G401.6 (cell line): ENCODE data around the gene PRR19.
A peak's percentile ranks its signal among the peaks of the same experiment; 100 is the strongest.

Source experiments
- FAIRE-seq: peaks from 2 replicates; lab custom pipeline; 2012; peaks lifted over from hg19 to GRCh38; lab: Jason Lieb, UNC

PRR19 gene

GRCh38 chr19:42295831-42296525 lies 6.0 kb upstream of the PRR19 start:
- no peak for FAIRE-seq

GRCh38 chr19:42297039-42297438 lies 4.9 kb upstream of the PRR19 start:
- no peak for FAIRE-seq

GRCh38 chr19:42303101-42303464 lies 1.2 kb downstream of the PRR19 start:
- FAIRE-seq = no peak

- no peak for FAIRE-seq
Observed at GRCh38 chr19:42303876-42304275, 1.9 kb downstream of the PRR19 start.

GRCh38 chr19:42306646-42307045 lies 4.7 kb downstream of the PRR19 start:
- FAIRE-seq = no peak

GRCh38 chr19:42309686-42310085 lies 7.8 kb downstream of the PRR19 start:
- FAIRE-seq = no peak

- no peak for FAIRE-seq
Observed at GRCh38 chr19:42311657-42312056, 9.7 kb downstream of the PRR19 start.

GRCh38 chr19:42312370-42312769 lies 10.4 kb downstream of the PRR19 start:
- no peak for FAIRE-seq

GRCh38 chr19:42313096-42313839 lies 11.3 kb downstream of the PRR19 start, which contains the start of gene TMEM145:
TMEM145 (plus strand) TSS chr19:42313309; CDS start chr19:42313377, 68 bp downstream.
- FAIRE-seq = no peak

GRCh38 chr19:42313840-42314755 lies 12.2 kb downstream of the PRR19 start:
- no peak for FAIRE-seq

- FAIRE-seq = no peak
Observed at GRCh38 chr19:42315024-42315423, 13.1 kb downstream of the PRR19 start.

GRCh38 chr19:42316223-42317211 lies 14.6 kb downstream of the PRR19 start:
- no peak for FAIRE-seq

GRCh38 chr19:42317535-42317934 lies 15.6 kb downstream of the PRR19 start:
- FAIRE-seq = no peak

GRCh38 chr19:42322305-42322704 lies 20.4 kb downstream of the PRR19 start:
- FAIRE-seq = no peak

- FAIRE-seq = no peak
Observed at GRCh38 chr19:42323473-42323851, 21.5 kb downstream of the PRR19 start.

GRCh38 chr19:42323852-42324654 lies 22.1 kb downstream of the PRR19 start:
- FAIRE-seq = no peak

GRCh38 chr19:42324655-42325307 lies 22.8 kb downstream of the PRR19 start:
- no peak for FAIRE-seq

GRCh38 chr19:42325308-42325895 lies 23.5 kb downstream of the PRR19 start, which contains the start of gene MEGF8:
MEGF8 (plus strand) TSS chr19:42325635; CDS start chr19:42326244, 609 bp downstream.
- peak; percentile 99 for FAIRE-seq
